NCI-H2227 (cell line): ENCODE results near the gene INAFM2.

Experiments used
- DNase-seq: peaks from one replicate; lab custom pipeline; 2025; ENCODE audit not compliant: unreplicated experiment; lab: John Stamatoyannopoulos, UW

The INAFM2 gene

GRCh38 chr15:40358471-40359353, 35.2 kb downstream of the INAFM2 start:
- peak; percentile 37 for DNase-seq

- DNase-seq, result no peak
These were observed 36.5 kb downstream of the INAFM2 start for GRCh38 chr15:40360015-40360414.

GRCh38 chr15:40361640-40362039, 38.1 kb downstream of the INAFM2 start:
- DNase-seq, result no peak

DNA sequence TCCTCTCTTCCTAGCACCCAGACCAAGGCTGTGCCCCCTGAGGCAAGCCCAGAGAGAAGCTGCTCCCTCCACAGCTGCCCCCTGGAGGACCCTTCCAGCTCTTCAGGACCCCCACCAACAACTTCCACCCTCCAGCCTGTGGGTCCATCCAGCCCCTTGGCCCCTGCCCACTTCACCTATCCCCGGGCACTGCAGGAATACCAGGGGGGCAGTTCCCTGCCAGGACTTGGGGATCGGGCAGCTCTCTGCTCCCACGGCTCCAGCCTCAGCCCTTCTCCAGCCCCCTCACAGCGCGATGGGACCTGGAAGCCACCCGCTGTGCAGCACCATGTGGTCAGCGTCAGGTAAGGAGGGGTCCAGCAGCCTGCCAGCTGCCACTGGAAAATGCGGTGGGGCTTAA, 40.1 kb downstream of the INAFM2 start:
- DNase-seq, result no peak

DNA sequence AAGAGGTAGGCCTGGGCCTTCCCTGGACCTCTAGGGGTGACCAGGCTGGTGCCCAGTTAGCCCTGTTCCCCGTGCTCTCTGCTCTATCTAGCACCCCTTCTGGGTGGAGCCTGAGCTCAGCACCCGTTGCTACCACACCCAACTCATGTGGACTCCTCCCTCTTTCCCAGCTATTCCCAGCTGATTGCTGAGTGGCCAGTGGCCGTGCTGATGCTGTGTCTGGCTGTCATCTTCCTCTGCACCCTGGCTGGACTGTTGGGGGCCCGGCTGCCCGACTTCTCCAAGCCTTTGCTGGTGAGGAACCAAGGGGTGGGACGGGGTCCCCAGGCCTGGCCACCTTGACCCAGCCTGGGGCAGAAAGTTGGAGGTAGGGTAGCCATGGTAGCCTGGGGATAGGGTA, 40.8 kb downstream of the INAFM2 start:
- no peak for DNase-seq

DNA sequence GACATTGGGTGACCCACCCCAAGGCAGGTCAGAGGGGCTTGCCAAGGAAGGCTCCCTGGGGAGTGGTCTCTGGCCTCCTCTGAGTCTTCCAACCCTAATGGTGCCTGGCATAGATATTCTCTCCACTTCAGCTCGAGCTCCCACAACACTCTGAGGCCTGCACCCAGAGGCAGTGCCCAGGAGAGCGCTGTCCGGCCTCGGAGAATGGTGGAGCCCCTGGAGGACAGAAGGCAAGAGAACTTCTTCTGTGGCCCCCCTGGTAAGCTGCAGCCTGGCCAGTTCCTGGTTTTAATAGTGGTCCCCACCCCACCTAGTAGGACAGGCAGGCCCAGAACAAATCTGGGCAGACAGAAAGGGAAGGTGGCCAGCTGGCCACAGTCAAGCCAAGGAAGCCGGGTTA, 41.5 kb downstream of the INAFM2 start:
- DNase-seq, result no peak

GRCh38 chr15:40365624-40366456, 42.3 kb downstream of the INAFM2 start:
- DNase-seq, result no peak

GRCh38 chr15:40366457-40367370, 43.2 kb downstream of the INAFM2 start:
- DNase-seq, result no peak

DNA sequence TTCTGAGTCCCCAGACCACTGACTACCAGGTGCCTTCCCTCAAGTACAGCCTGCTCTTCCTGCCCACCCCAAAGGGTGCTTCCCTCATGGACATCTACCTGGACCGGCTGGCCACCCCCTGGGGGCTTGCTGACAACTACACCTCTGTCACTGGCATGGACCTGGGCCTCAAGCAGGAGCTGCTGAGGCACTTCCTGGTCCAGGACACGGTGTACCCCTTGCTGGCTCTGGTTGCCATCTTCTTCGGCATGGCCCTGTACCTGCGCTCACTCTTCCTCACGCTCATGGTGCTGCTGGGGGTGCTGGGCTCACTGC, 43.8 kb downstream of the INAFM2 start:
- DNase-seq, result no peak

GRCh38 chr15:40367686-40368611, 44.5 kb downstream of the INAFM2 start:
- no peak for DNase-seq

DNA sequence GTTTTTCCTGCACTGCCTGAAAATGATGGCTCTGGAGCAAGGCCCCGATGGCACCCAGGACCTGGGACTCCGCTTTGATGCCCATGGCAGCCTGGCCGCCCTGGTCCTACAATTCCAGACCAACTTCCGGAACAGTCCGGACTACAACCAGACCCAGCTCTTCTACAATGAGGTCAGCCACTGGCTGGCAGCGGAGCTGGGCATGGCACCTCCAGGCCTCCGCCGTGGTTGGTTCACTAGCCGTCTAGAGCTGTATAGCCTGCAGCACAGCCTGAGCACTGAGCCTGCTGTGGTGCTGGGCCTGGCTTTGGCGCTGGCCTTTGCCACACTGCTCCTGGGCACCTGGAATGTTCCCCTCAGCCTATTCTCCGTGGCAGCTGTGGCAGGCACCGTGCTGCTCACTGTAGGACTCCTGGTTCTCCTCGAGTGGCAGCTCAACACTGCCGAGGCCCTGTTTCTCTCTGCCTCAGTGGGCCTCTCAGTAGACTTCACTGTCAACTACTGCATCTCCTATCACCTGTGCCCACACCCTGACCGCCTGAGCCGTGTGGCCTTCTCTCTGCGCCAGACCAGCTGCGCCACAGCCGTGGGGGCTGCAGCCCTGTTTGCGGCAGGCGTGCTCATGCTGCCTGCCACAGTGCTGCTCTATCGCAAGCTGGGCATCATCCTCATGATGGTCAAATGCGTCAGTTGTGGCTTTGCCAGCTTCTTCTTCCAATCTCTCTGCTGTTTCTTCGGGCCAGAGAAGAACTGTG, 45.4 kb downstream of the INAFM2 start:
- no peak for DNase-seq

GRCh38 chr15:40369474-40369869, 46.0 kb downstream of the INAFM2 start:
- DNase-seq, result no peak

- DNase-seq, result no peak
These were observed 46.5 kb downstream of the INAFM2 start for GRCh38 chr15:40369971-40370370.

GRCh38 chr15:40372981-40373380, 49.5 kb downstream of the INAFM2 start:
- no peak for DNase-seq
